22Rv1 (cell line): ENCODE results near the gene PRAMEF2.
"Not testable (repeated sequence)": the region's sequence is repeated elsewhere in the genome, so short reads cannot be mapped to it uniquely, and the experiment has no call there.

ENCODE experiments used
- H3K27ac ChIP-seq: fragments of 450-650 bp; 2 replicates; pipeline ENCODE4 v1.5.1; 2017

Gene PRAMEF2

DNA sequence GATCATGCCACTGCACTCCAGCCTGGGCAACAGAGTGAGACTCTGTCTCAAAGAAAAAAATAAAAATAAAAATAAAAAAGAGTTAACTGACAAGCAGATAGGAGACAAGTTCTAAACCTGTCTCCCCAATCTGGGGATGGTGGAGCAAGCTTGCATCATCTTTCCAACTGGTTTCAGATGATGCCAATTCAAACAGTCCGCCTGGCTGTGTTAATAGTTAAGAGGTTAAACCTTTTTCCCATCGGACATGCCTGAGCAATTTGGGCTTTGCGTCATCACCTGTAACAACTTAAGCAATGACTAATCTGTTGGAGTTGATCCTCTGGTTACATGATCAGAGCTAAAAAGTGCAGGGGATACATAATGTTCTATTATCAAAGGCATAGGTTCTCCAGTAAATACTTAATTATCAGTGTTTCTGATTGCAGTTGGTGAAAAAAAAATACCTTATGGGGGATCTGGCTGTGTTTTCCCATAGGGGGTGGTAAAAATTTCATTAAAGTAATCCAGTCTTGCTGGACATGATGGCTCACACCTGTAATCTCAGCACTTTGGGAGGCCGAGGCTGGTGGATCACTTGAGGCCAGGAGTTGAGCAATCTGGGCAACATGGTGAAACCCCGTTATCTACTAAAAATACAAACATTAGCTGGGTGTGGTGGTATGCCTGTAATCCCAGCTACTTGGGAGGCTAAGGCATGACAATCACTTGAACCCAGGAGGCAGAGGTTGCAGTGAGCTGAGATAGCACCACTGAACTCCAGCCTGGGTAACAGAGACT, 47.1 kb downstream of the PRAMEF2 start:
- H3K27ac ChIP-seq: not testable (repeated sequence)
